GM20431 (cell line): Measurements from ENCODE around the gene CD164.

Source experiments
- in situ Hi-C: fragments of 300-500 bp; cut with MseI, MboI; formaldehyde crosslinking; loops from one replicate; pipeline ENCODE4 v1.15.0; 2020; ENCODE audit warnings: low sequenced_read_pairs; ENCODE audit not compliant: unreplicated experiment

Gene CD164

GRCh38 chr6:109381747-109382575 lies at the start of gene CD164:
TSS of gene CD164 (minus strand) at chr6:109382467. CDS start at chr6:109382378, 89 bp downstream.
- in situ Hi-C loops: loop anchor here (10.0 kb wide), 1 partner anchor 197 kb away; no protein-coding TSS in a partner anchor

GRCh38 chr6:109429496-109429895 lies 47.2 kb upstream of the CD164 start:
- in situ Hi-C loops: no loop called here

DNA sequence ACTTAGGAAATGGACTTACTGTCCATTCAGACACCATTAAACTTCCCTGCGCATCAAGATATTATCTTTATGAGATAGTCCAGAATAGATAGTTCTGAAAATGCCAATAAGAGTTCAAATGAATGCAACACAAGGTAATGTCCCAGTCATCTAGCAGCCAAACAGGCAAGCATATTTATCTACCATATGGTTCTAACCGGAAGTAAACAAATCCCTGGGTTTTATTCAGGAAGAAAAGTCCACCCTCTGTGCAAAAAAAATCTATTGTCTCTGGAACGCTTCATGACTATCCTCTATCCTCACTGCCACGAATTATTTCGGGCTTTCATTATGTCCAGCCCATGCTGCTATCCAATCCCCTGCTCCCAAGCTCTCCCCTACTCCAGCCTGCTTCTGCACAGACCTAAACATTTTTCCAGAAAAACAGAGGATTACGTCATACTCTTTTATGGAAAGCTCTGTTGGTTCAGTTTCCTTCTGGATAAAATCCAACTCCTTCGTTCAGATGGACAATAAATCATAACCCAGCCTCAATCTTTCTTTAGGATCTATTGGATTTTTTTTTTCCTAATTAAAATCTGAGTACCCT lies 46.7 kb upstream of the CD164 start:
- in situ Hi-C loops: no loop called here

DNA sequence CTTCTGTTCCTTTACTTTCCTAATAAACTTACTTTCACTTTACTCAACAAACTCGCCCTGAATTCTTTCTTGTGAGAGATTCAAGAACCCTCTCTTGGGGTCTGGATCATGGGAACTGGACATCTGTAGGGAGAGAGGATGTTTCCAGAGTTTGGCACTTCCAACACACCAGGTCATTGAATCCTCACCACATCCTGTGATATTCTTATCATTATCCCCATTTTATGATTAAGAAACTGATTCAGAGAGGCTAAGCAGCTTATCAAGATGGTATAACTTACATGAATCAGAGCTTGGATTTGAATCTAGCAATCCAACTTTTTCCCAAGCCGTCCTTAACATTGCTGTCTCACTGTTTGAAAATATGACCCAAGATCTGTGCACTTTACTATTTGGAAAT lies 42.7 kb upstream of the CD164 start:
- in situ Hi-C loops: no loop called here

DNA sequence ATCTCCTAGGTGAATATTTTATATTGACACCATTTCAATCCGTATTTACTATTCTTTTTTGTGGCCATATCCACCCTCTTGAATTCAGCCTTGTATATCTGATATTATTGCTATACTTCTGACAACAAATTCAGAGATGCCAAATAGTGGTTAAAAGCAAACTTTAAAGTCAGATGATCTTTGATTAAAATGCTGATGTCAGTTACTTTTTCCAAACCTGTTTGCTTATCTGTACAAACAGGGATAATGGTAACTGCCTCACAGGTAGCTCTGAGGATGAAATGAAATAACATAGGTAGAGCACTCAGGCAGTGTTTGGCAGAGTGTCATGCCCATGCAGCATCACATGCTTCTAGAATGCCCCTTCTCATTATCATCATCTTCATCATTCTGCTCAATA lies 38.9 kb upstream of the CD164 start:
- in situ Hi-C loops: no loop called here

DNA sequence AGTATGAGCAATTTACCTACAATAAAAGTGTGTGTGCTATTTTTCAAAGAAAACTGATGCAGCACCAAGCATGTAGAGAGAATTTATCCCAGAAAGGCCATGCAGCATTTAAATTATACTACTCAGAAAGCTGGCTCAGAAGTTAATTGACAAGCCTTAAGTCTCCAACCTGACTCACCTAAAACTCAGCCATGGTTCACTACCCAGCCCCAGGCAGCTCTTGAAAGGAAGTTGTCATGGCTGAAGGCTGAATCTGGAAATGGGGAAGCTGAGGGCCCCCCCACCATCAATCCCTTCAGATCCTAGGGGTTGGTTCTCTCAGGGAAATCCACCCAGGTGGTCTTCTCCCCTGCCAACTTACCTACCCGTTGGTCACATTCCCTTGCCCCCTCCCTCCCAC lies 38.5 kb upstream of the CD164 start:
- in situ Hi-C loops: no loop called here

GRCh38 chr6:109417646-109418045 lies 35.4 kb upstream of the CD164 start:
- in situ Hi-C loops: no loop called here

- in situ Hi-C loops: no loop called here
Measured at GRCh38 chr6:109411034-109411433, 28.8 kb upstream of the CD164 start.

DNA sequence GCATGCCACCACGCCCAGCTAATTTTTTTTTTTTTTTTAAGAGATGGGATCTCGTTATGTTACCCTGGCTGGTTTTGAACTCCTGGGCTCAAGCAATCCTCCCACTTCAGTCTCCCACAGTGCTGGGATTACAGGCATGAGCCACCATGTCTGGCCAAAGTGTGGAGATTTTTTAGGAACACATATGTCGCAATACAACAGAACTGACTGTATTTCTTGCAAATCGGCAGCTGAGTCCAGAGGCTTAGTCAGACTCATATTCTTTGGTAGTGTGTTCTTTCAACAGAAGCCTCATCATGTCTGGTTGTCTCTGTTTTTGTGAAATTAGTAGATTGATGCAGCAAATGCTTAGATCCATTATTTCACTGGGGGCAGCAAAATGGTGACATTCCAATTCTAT lies 23.9 kb upstream of the CD164 start:
- in situ Hi-C loops: no loop called here

DNA sequence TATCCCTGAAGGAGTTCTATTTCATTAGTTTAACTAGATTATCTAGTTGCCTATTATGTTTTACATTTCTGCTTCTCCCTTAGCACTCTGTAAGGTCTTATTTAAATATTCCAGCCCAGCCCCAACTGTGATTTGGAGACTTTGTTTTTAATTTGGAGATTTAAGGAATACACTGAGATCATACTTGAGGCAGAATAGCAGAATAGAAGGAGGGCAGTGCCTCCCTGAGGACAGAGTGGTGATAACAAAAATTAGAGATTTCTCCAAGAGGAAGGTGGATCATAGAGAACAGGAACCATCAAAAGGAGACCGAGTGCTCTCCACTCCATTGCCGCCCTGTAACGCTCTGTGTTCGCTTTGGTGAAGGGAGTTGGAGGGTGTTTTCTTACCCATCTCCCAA lies 14.8 kb upstream of the CD164 start:
- in situ Hi-C loops: no loop called here

DNA sequence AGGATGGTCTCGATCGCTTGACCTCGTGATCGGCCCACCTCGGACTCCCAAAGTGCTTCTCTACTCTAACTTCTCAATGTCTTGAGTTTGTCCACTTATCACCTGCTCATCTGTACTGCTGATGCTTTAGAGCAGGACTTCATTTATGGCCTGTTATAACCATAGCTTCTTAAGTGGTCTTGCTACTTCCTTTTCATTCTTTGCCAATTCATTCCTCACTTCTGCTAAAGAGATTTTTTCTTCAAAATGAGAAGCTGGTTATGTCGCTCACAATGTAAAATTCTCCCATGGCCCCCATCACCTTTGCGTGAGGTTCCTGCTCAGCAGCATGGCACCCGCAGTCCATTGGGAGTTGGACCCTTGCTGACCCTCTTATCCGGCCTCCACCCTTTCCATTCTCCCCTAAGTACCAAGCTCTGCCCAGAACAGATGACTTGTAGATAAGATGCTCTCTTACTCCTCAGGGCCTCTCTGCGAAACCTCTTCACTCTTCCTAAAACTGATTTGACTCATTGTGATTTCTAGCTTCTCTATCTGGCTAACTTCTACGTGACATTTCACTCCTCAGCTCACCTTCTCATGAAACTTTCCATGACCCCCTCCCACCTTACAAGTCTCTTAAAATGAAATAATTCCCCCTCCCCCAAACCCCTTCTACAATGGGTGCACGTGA lies 13.9 kb upstream of the CD164 start:
- in situ Hi-C loops: no loop called here

- in situ Hi-C loops: no loop called here
Measured at GRCh38 chr6:109393886-109394281, 11.6 kb upstream of the CD164 start.

DNA sequence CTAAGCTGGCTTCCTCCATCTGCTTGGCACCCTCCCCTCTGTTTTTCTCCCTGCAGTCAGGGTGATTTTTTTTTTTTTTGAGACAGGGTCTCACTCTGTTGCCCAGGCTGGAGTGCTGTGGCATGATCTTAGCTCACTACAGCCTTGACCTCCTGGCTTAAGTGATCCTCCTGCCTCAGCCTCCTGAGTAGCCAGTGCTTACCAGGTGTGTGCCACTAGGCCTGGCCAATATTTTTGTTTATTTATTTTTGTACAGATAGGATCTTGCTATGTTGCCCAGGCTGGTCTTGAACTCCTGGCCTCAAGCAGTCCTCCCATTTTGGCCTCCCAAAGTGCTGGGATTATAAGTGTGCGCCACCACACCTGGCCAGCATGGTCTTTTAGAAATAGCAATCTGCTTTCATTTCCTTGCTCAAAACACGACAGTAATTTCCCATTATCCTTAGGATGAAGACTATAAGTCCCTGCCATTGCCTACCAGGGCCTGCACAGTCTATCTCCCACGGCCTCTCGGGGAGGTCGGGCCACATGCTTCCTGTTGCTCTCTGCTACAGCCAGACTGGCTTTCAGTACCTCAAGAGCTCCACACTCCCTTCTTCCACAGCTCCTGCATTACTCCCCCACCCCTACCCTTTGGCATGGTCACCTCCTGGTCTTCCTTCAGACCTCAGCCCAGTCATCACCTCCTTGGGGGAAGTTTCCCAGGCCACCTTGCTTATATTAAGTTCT lies 11.1 kb upstream of the CD164 start:
- in situ Hi-C loops: no loop called here

DNA sequence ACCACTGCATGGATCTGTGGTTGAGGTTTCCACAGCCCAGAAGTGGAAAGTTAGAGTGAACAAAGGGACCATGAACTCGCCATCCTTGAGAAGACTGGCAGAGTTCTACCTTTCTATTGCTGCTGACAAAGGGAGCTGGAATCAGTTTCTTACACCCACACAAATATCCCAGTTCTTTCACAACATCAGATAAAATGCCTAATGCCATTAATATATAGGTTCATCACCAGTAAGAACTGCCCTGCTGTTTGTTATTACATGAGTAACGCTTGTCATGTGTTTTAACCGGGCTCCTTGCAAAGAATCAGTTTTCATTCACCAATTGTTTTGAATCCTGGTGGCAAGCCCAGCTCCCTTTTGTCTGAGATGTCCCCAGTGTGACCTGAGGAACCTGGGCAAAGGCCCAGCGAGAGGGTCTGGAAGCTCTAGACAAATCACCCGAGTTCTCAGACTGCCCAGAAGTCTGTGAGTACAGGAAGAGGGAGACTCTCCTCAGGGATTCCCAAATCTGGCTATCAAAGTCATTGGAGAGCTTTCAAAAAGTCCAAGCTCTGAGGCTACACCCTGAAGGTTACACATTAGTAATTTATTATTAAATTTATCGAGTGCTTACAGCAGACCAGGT lies 7.5 kb upstream of the CD164 start:
- in situ Hi-C loops: loop anchor here (10.0 kb wide), 1 partner anchor 205 kb away; no protein-coding TSS in a partner anchor

- in situ Hi-C loops: loop anchor here (10.0 kb wide), 1 partner anchor 203 kb away; no protein-coding TSS in a partner anchor
Measured at GRCh38 chr6:109388265-109388664, 6.0 kb upstream of the CD164 start.

DNA sequence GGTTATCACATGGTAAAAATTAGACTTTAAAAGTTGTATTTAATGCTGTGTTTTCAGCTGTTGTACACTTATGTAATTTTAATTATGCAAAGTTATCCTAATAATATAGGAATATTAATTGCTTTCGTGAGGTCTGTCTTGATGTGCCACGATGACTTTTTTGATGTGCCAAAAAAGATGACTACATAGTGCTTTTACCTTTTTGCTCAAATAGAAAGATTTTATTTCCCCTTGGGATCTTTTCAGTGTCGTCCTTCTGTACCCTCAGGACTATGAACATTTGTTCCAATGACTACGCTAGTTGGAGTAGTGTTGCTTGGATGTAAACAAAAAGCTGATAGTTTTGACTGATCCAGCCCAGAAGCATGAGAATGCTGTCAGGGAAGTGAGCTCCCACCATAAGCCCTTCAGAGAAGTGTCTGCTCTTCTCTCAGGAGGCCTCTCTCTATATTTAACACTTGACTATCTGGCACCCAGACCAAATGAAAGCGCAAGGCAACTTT lies 1.2 kb upstream of the CD164 start:
- in situ Hi-C loops: loop anchor here (10.0 kb wide), 1 partner anchor 199 kb away; no protein-coding TSS in a partner anchor

DNA sequence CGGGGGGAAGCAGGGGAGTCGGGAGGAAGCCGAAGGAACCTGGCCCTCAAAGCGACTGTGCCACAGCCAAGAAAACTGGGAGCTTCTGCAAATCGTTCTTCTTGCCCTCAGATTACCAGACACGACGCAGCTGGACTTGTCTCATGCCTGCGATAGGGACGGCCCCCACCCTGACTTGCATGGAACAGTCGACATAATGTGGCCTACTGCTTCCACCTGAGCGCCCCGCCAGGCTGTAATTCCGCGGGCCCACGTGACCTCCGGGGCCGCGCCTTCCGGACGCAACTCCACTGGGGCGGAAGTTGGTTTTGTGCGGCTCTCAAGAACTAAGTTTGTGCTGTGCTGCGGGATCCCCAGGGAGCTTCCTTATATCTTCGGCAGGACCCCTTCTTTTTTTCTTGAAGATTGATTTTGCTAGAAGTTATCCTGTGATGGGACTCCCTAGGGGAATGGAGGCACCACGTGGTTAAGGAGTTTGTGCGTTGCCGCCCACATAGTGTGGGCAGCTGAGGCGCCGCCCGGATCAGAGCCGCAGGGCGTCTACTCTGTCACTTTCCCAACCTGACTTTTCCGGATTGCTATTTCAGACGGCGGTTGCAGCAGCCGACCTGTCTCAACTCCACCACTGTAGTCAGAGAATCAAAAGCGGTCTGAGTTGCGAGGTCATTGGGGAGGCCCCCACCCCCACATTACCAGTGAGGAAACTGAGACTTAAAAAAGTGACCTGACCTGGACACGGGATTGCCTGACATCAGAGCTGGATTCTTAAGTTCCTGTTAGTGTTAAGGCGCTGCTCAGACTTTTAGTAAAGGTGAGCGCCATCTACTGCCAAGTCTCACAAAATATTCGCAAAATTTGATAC lies 540 bp upstream of the CD164 start:
- in situ Hi-C loops: loop anchor here (10.0 kb wide), 1 partner anchor 198 kb away; no protein-coding TSS in a partner anchor

- in situ Hi-C loops: loop anchor here (10.0 kb wide), 1 partner anchor 196 kb away; no protein-coding TSS in a partner anchor
Measured at GRCh38 chr6:109381061-109381746, 1.1 kb downstream of the CD164 start.
